Gastroesophageal sphincter (tissue), 3 donors: ENCODE measurements around the gene DMD.

Source experiments
- EP300 ChIP-seq: sonication (generic); formaldehyde crosslinking; IDR thresholded peaks from one replicate; pipeline ENCODE4 v1.6.1; 2017; ENCODE audit warnings: antibody characterized with exemption, mild to moderate bottlenecking
- POLR2A ChIP-seq, 2 donors: fragments of 450-650 bp; IDR thresholded peaks; one replicate each; pipeline ENCODE4 v1.6.1; 2017; ENCODE audit warnings: antibody characterized with exemption in 2 of 2, mild to moderate bottlenecking in 2 of 2, moderate library complexity in 1 of 2
- TF ChIP-seq, protein P1 (sequence below), 4 experiments: fragments of 200-600 bp in 2 of 4; fragments of 450-650 bp in 2 of 4; sonication (generic) in 1 of 4; IDR thresholded peaks; one replicate each; pipeline ENCODE4 v1.5.1; 2017 to 2019; ENCODE audit warnings: antibody characterized with exemption in 4 of 4, mild to moderate bottlenecking in 2 of 4, moderate library complexity in 2 of 4

DNA sequence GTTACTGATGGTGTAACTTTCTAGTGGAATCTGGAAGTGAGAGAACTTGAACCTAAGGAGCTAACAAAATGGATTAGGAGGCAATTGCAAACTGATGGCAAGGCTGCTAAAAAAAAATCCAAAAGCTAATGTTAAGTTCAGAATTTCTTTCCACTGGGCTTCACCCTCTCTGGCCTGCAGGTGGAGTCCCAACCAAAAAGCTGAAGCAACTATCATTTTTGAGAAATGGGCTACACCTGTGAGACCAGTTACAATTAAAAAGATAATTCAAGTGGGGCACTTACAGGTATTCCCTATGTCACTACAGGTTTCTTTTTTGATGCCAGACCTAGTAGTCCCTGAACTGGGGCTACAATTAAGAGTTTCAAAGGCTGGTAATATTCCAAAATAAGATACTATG, 1997.4 kb downstream of the DMD start:
- no peak for TF ChIP-seq POLR2A (IDR thresholded peaks at IDR 0.05)
- TF ChIP-seq, protein P1, sequence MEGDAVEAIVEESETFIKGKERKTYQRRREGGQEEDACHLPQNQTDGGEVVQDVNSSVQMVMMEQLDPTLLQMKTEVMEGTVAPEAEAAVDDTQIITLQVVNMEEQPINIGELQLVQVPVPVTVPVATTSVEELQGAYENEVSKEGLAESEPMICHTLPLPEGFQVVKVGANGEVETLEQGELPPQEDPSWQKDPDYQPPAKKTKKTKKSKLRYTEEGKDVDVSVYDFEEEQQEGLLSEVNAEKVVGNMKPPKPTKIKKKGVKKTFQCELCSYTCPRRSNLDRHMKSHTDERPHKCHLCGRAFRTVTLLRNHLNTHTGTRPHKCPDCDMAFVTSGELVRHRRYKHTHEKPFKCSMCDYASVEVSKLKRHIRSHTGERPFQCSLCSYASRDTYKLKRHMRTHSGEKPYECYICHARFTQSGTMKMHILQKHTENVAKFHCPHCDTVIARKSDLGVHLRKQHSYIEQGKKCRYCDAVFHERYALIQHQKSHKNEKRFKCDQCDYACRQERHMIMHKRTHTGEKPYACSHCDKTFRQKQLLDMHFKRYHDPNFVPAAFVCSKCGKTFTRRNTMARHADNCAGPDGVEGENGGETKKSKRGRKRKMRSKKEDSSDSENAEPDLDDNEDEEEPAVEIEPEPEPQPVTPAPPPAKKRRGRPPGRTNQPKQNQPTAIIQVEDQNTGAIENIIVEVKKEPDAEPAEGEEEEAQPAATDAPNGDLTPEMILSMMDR (IDR thresholded peaks at IDR 0.05), result peak in 3 of 4 experiments; percentile 35 to 53 (median 44)
- TF ChIP-seq EP300, result no peak
